ENCODE measurements around the gene MMP14. TPM values are rescaled to one million over a fixed set of nuclear protein-coding genes. Genes with fewer than 3 reads are reported as not detected.

MMP14 gene
- total and polyA plus RNA-seq, 2 of the 13 experiments (the other 11 are each of a cell fraction or from before 2014, with no cell fraction given): 5.2 to 9.8 TPM

DNA sequence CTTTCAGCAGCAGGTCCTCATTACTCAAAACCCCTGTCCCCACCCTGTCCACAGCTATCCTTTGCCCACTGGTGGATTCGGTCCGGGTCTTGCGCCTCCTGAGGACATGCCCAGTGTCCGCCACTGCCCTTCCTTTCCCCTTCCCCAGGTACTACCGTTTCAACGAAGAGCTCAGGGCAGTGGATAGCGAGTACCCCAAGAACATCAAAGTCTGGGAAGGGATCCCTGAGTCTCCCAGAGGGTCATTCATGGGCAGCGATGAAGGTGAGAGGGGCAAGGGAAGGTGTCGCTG lies 8.7 kb downstream of the MMP14 start:
- ChIA-PET CTCF (ENCODE audit: low intra/inter-chr PET ratio, low total read pairs) (no interaction called here), POLR2A (interaction anchor here (0.8 kb wide), 1 partner anchor 23 kb away, joined by 3 read pairs; no protein-coding TSS in a partner anchor)
- Histone ChIP-seq H3K4me2 (ENCODE audit: low read depth, low read length) (no peak overlapping the region), H3K4me3 (replicated peaks in 1 of 3; ENCODE audit: insufficient read depth in 1 of 3, low read depth in 2 of 3, low read length in 3 of 3) (no peak overlapping the region), H3K27ac (ENCODE audit: extremely low read length, insufficient read depth, low read length) (no peak overlapping the region), H2AFZ (ENCODE audit: low read length) (no peak overlapping the region), H4K20me1 (ENCODE audit: insufficient read depth, low read length) (no peaks in the 10 kb centered on the region), H3K4me1 (ENCODE audit: insufficient read depth, low read length) (peaks cover 19% of the 10 kb centered on the region), H3K9ac (ENCODE audit: insufficient read depth, low read depth, low read length) (no peak overlapping the region), H3K27me3 (ENCODE audit: control insufficient read depth in 1 of 2, insufficient read depth in 2 of 2, low read length in 2 of 2) (peaks cover 1 to 32% of the 10 kb centered on the region in 2 experiments; a peak in 4 of 5 replicates), H3K9me3 (ENCODE audit: low read length) (no peaks in the 10 kb centered on the region), H3K79me2 (ENCODE audit: insufficient read depth, low read length) (no peaks in the 10 kb centered on the region), H3K36me3 (replicated peaks in 1 of 2; ENCODE audit: control insufficient read depth in 1 of 2, insufficient read depth in 2 of 2, low read length in 2 of 2) (no peaks in the 10 kb centered on the region)
- in situ Hi-C loops (cut with HindIII; ENCODE audit: extremely low pct_ligation_motif_present, low pct_unique_long_range_greater_than_20kb) (loop anchor here (5.0 kb wide), 1 partner anchor 288 kb away; no protein-coding TSS in a partner anchor), intact Hi-C loops (cut with micrococcal nuclease; ENCODE audit: unreplicated experiment) (no loop called here)
- DNase-seq (ENCODE audit: low spot score) (no peak), FAIRE-seq (no peak), ATAC-seq (no peak)
- WGBS (ENCODE audit: low lambda C conversion rate): 79% methylated on average over 9 of the region's 9 CpGs
- no TSS peak for BruUV-seq (replicated peaks)
- no peak for TF ChIP-seq RARG (CRISPR knock-in tag; IDR thresholded peaks at IDR 0.05; ENCODE audit: low read depth)
- TF ChIP-seq ZMYM2 (CRISPR knock-in tag; IDR thresholded peaks at IDR 0.05): no peak
- TF ChIP-seq ZFYVE20 (CRISPR knock-in tag; IDR thresholded peaks at IDR 0.05; ENCODE audit: borderline replicate concordance, low read depth): no peak
- no peak for TF ChIP-seq POLR2AphosphoS5 (IDR thresholded peaks at IDR 0.05; ENCODE audit: low read depth, low read length)
- TF ChIP-seq ZFP82 (CRISPR knock-in tag; IDR thresholded peaks at IDR 0.05; ENCODE audit: borderline replicate concordance): no peak
- no peak for TF ChIP-seq KLF13 (CRISPR knock-in tag; IDR thresholded peaks at IDR 0.05)
- TF ChIP-seq, protein P1, sequence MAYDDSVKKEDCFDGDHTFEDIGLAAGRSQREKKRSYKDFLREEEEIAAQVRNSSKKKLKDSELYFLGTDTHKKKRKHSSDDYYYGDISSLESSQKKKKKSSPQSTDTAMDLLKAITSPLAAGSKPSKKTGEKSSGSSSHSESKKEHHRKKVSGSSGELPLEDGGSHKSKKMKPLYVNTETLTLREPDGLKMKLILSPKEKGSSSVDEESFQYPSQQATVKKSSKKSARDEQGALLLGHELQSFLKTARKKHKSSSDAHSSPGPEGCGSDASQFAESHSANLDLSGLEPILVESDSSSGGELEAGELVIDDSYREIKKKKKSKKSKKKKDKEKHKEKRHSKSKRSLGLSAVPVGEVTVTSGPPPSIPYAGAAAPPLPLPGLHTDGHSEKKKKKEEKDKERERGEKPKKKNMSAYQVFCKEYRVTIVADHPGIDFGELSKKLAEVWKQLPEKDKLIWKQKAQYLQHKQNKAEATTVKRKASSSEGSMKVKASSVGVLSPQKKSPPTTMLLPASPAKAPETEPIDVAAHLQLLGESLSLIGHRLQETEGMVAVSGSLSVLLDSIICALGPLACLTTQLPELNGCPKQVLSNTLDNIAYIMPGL (CRISPR knock-in tag; IDR thresholded peaks at IDR 0.05; ENCODE audit: borderline replicate concordance in 1 of 2, low read depth in 1 of 2): no peak
- no peak for TF ChIP-seq STAT5B (CRISPR knock-in tag; IDR thresholded peaks at IDR 0.05)
- TF ChIP-seq, protein P2, sequence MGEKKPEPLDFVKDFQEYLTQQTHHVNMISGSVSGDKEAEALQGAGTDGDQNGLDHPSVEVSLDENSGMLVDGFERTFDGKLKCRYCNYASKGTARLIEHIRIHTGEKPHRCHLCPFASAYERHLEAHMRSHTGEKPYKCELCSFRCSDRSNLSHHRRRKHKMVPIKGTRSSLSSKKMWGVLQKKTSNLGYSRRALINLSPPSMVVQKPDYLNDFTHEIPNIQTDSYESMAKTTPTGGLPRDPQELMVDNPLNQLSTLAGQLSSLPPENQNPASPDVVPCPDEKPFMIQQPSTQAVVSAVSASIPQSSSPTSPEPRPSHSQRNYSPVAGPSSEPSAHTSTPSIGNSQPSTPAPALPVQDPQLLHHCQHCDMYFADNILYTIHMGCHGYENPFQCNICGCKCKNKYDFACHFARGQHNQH (CRISPR knock-in tag; IDR thresholded peaks at IDR 0.05): no peak
- TF ChIP-seq, protein P3, sequence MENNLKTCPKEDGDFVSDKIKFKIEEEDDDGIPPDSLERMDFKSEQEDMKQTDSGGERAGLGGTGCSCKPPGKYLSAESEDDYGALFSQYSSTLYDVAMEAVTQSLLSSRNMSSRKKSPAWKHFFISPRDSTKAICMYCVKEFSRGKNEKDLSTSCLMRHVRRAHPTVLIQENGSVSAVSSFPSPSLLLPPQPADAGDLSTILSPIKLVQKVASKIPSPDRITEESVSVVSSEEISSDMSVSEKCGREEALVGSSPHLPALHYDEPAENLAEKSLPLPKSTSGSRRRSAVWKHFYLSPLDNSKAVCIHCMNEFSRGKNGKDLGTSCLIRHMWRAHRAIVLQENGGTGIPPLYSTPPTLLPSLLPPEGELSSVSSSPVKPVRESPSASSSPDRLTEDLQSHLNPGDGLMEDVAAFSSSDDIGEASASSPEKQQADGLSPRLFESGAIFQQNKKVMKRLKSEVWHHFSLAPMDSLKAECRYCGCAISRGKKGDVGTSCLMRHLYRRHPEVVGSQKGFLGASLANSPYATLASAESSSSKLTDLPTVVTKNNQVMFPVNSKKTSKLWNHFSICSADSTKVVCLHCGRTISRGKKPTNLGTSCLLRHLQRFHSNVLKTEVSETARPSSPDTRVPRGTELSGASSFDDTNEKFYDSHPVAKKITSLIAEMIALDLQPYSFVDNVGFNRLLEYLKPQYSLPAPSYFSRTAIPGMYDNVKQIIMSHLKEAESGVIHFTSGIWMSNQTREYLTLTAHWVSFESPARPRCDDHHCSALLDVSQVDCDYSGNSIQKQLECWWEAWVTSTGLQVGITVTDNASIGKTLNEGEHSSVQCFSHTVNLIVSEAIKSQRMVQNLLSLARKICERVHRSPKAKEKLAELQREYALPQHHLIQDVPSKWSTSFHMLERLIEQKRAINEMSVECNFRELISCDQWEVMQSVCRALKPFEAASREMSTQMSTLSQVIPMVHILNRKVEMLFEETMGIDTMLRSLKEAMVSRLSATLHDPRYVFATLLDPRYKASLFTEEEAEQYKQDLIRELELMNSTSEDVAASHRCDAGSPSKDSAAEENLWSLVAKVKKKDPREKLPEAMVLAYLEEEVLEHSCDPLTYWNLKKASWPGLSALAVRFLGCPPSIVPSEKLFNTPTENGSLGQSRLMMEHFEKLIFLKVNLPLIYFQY (CRISPR knock-in tag; IDR thresholded peaks at IDR 0.05; ENCODE audit: borderline replicate concordance): no peak
- no peak for TF ChIP-seq RXRA (CRISPR knock-in tag; IDR thresholded peaks at IDR 0.05)
- TF ChIP-seq, protein P4, sequence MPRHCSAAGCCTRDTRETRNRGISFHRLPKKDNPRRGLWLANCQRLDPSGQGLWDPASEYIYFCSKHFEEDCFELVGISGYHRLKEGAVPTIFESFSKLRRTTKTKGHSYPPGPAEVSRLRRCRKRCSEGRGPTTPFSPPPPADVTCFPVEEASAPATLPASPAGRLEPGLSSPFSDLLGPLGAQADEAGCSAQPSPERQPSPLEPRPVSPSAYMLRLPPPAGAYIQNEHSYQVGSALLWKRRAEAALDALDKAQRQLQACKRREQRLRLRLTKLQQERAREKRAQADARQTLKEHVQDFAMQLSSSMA (CRISPR knock-in tag; IDR thresholded peaks at IDR 0.05): no peak
- TF ChIP-seq HES4 (CRISPR knock-in tag; IDR thresholded peaks at IDR 0.05; ENCODE audit: borderline replicate concordance): no peak
- TF ChIP-seq REL (CRISPR knock-in tag; conservative IDR thresholded peaks at IDR 0.05): no peak
- TF ChIP-seq KLF16 (CRISPR knock-in tag; IDR thresholded peaks at IDR 0.05): no peak
- TF ChIP-seq PPARG (CRISPR knock-in tag; conservative IDR thresholded peaks at IDR 0.05): no peak
